SU-DHL-6 (cell line): ENCODE measurements around the gene SMOC1.

ENCODE experiments used
- H2AFZ ChIP-seq: fragments of 200-600 bp; sonication (generic); 2 replicates; pipeline ENCODE4 v1.6.1; 2014; ENCODE audit warnings: low read depth, mild to moderate bottlenecking, moderate library complexity, mixed read lengths, antibody characterized with exemption, low read length; ENCODE audit not compliant: severe bottlenecking
- H3F3A ChIP-seq: fragments of 200-600 bp; shearing (Covaris generic); 2 replicates; pipeline ENCODE4 v1.6.0; 2016; ENCODE audit warnings: antibody characterized with exemption, mild to moderate bottlenecking; ENCODE audit not compliant: insufficient read depth
- H3K27ac ChIP-seq: fragments of 200-600 bp; sonication (generic); 2 replicates; pipeline ENCODE4 v1.5.1; 2016; ENCODE audit warnings: low read depth, mild to moderate bottlenecking, low read length, moderate library complexity, mixed read lengths
- H3K27me3 ChIP-seq: fragments of 200-600 bp; sonication (generic), shearing (Covaris generic); 2 replicates; pipeline ENCODE4 v1.6.0; 2014; ENCODE audit warnings: mild to moderate bottlenecking, low read length
- H3K36me3 ChIP-seq: fragments of 200-600 bp; sonication (generic); 2 replicates; pipeline ENCODE4 v1.6.1; 2014; ENCODE audit warnings: mild to moderate bottlenecking, low read length, mixed read lengths
- H3K4me2 ChIP-seq: fragments of 300-600, 200-600 bp; shearing (Covaris generic), sonication (generic); 2 replicates; pipeline ENCODE4 v1.6.0; 2014; ENCODE audit warnings: low read length, low read depth, mild to moderate bottlenecking; ENCODE audit not compliant: poor library complexity, severe bottlenecking
- H3K4me3 ChIP-seq: fragments of 200-600 bp; sonication (generic); 2 replicates; pipeline ENCODE4 v1.5.1; 2014; ENCODE audit warnings: antibody characterized with exemption, low read length, mild to moderate bottlenecking, mixed read lengths; ENCODE audit not compliant: insufficient read depth, poor library complexity, severe bottlenecking
- H3K79me2 ChIP-seq: fragments of 200-600 bp; sonication (generic); 2 replicates; pipeline ENCODE4 v1.6.1; 2014; ENCODE audit warnings: mild to moderate bottlenecking, low read length, moderate library complexity; ENCODE audit not compliant: insufficient read depth
- H3K9ac ChIP-seq: fragments of 200-600 bp; sonication (generic); 2 replicates; pipeline ENCODE4 v1.7.0; 2014; ENCODE audit warnings: mild to moderate bottlenecking, low read length
- H3K9me2 ChIP-seq: fragments of 200-600 bp; sonication (generic); replicated peaks from 2 replicates; pipeline ENCODE4 v1.6.1; 2014; ENCODE audit warnings: low read length; ENCODE audit not compliant: insufficient read depth
- H3K9me3 ChIP-seq: fragments of 200-600 bp; sonication (generic); 2 replicates; pipeline ENCODE4 v1.6.1; 2014; ENCODE audit warnings: low read length, mixed read lengths; ENCODE audit not compliant: insufficient read depth
- H4K20me1 ChIP-seq: fragments of 200-600 bp; sonication (generic); 2 replicates; pipeline ENCODE4 v1.6.1; 2014; ENCODE audit warnings: low read depth, mild to moderate bottlenecking, antibody characterized with exemption, low read length, moderate library complexity, mixed read lengths
- EZH2phosphoT487 ChIP-seq: fragments of 200-600 bp; sonication (generic), shearing (Covaris generic); conservative IDR thresholded peaks from 2 replicates; pipeline ENCODE4 v1.6.1; 2018; ENCODE audit warnings: mild to moderate bottlenecking, antibody characterized with exemption, low read length, moderate library complexity, mixed read lengths
- TF ChIP-seq, protein P1 (sequence below): fragments of 200-600 bp; sonication (generic); IDR thresholded peaks from one replicate; pipeline ENCODE4 v1.5.1; 2017; ENCODE audit warnings: antibody characterized with exemption, mild to moderate bottlenecking, low read length, moderate library complexity; ENCODE audit not compliant: insufficient read depth, poor library complexity, severe bottlenecking

SMOC1 gene

DNA sequence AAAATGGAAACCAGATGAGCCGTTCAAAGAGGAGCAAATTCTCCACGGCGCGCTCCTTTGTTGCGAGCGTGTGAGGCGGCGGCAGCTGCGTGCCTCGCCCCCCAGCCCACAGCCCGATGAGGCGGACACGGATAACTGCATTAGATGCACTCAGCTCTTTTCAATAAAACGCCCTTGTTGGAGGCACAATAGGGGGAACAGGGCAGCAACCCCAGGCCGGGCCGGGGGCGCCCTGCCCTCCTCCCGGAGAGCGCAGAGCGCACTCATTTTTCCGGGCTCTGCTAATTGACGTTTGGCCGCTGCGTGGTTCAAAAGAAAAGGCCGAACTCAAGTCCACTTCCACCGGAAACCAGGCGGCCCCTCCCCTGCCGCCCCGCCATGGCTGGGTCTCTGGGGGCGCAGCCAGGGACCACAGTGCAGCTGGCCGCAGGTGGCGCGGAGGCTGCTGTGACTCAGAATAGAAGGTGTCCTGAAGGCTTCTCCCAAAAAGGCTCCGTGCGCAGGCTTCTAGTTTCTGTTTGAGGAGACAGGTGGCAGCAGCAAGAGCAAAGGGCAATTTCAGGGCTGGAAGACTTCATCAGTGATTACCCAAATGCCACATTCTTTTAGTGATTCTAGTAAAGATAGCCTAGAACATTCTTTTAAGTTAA lies 29.0 kb upstream of the SMOC1 start:
- no peaks in the 10 kb centered on the region for H3F3A ChIP-seq
- no peak overlapping the region for H3K9ac ChIP-seq
- no peaks in the 10 kb centered on the region for H4K20me1 ChIP-seq
- H2AFZ ChIP-seq = no peak overlapping the region
- no peak overlapping the region for H3K4me2 ChIP-seq
- TF ChIP-seq, protein P1, sequence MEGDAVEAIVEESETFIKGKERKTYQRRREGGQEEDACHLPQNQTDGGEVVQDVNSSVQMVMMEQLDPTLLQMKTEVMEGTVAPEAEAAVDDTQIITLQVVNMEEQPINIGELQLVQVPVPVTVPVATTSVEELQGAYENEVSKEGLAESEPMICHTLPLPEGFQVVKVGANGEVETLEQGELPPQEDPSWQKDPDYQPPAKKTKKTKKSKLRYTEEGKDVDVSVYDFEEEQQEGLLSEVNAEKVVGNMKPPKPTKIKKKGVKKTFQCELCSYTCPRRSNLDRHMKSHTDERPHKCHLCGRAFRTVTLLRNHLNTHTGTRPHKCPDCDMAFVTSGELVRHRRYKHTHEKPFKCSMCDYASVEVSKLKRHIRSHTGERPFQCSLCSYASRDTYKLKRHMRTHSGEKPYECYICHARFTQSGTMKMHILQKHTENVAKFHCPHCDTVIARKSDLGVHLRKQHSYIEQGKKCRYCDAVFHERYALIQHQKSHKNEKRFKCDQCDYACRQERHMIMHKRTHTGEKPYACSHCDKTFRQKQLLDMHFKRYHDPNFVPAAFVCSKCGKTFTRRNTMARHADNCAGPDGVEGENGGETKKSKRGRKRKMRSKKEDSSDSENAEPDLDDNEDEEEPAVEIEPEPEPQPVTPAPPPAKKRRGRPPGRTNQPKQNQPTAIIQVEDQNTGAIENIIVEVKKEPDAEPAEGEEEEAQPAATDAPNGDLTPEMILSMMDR = no peak
- no peak for TF ChIP-seq EZH2phosphoT487
- H3K79me2 ChIP-seq = no peaks in the 10 kb centered on the region
- no peak overlapping the region for H3K4me3 ChIP-seq
- H3K9me2 ChIP-seq = no peaks in the 10 kb centered on the region
- H3K9me3 ChIP-seq = no peaks in the 10 kb centered on the region
- no peaks in the 10 kb centered on the region for H3K36me3 ChIP-seq
- no peak overlapping the region for H3K27ac ChIP-seq
- no peaks in the 10 kb centered on the region for H3K27me3 ChIP-seq

DNA sequence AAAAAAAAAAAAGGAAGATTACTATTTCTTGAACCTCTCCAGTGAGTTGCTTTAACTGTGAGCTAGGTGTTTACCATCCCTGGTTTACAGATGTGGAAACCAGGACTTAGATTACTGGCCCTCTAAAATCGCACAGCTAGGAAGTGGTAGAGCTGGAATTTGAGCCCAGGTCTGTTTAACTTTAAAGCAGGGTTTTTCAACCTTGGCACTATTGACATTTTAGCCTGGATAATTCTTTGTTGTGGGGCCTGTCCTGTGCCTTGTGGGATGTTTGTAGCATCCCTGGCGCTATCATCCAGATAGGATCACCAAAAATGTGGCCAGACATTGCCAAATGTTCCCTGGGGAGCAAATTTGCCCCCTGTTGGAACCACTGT lies 28.5 kb upstream of the SMOC1 start:
- Histone ChIP-seq H3K79me2 (no peaks in the 10 kb centered on the region), H3K27me3 (no peaks in the 10 kb centered on the region), H3K27ac (no peak overlapping the region), H3K4me3 (no peak overlapping the region), H3K36me3 (no peaks in the 10 kb centered on the region), H4K20me1 (no peaks in the 10 kb centered on the region), H3F3A (no peaks in the 10 kb centered on the region), H2AFZ (no peak overlapping the region), H3K4me2 (no peak overlapping the region), H3K9ac (no peak overlapping the region), H3K9me2 (no peaks in the 10 kb centered on the region), H3K9me3 (no peaks in the 10 kb centered on the region)
- TF ChIP-seq, protein P1 = no peak
- no peak for TF ChIP-seq EZH2phosphoT487

DNA sequence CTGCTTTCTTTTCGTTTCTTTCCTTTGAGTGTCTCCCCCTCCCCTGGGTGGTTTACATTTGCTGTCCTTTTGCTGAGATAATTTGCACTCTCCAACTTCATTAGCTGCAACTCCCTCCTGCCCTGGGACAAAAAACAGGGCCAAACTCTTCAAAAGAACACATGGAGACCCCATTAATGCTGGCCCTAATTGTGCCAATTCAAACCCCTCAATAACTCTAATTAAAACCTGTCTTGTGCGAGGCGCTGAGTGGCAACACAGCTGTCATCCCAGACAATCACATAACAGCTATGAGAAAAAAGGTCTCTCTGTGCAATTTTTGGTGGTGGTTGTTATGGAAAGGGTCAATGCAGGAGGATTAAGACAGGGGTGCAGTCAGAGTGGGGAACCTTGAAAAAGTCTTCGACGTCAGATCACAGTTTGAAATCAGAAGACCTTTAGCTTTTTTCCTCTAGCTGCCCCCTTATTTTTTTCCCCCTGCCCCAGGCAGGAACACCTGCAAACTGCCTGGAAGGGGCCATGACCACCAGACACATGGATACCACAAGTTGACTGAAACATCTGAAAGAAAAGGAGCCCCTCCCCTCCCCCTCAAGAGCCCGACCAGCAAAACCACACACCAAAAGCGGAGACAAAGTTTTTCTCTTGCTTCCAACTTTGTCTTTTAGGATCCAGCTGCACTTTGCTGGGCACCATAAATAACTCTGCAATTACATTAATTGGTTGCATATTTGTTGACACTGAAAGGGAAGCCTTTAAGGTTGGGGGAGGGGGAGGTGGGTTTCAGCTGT lies 26.5 kb upstream of the SMOC1 start:
- no peaks in the 10 kb centered on the region for H3F3A ChIP-seq
- TF ChIP-seq EZH2phosphoT487 = no peak
- TF ChIP-seq, protein P1 = no peak
- H2AFZ ChIP-seq = no peak overlapping the region
- no peak overlapping the region for H3K9ac ChIP-seq
- no peaks in the 10 kb centered on the region for H3K36me3 ChIP-seq
- H3K9me3 ChIP-seq = no peaks in the 10 kb centered on the region
- no peaks in the 10 kb centered on the region for H3K9me2 ChIP-seq
- no peak overlapping the region for H3K4me3 ChIP-seq
- no peaks in the 10 kb centered on the region for H4K20me1 ChIP-seq
- no peak overlapping the region for H3K4me2 ChIP-seq
- H3K79me2 ChIP-seq = no peaks in the 10 kb centered on the region
- no peak overlapping the region for H3K27ac ChIP-seq
- H3K27me3 ChIP-seq = no peaks in the 10 kb centered on the region
